ENCODE results near the gene HECW1. TPM values are rescaled to one million over a fixed set of nuclear protein-coding genes. Genes with fewer than 3 reads are reported as not detected.
"Not testable (repeated sequence)": the region's sequence is repeated elsewhere in the genome, so short reads cannot be mapped to it uniquely, and the experiment has no call there.

The HECW1 gene
- total RNA-seq, 3 donors from 2014 or later (not counting 1 experiment from before 2014, with no cell fraction given) = not detected

DNA sequence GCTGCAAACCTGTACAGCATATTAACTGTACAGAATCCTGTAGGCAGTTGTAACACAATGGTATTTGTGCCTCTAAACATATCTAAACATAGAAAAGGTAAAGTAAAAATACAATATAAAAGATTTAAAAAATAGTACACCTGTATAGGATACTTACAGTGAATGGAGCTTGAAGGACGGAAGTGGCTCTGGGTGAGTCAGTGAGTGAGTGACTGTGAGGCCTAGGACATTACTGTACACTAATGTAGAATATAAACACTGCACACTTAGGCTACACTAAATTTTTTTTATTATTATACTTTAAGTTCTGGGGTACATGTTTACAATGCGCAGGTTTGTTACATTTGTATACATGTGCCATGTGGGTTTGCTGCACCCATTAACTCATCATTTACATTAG lies 373.1 kb downstream of the HECW1 start:
- TF ChIP-seq, protein P1, sequence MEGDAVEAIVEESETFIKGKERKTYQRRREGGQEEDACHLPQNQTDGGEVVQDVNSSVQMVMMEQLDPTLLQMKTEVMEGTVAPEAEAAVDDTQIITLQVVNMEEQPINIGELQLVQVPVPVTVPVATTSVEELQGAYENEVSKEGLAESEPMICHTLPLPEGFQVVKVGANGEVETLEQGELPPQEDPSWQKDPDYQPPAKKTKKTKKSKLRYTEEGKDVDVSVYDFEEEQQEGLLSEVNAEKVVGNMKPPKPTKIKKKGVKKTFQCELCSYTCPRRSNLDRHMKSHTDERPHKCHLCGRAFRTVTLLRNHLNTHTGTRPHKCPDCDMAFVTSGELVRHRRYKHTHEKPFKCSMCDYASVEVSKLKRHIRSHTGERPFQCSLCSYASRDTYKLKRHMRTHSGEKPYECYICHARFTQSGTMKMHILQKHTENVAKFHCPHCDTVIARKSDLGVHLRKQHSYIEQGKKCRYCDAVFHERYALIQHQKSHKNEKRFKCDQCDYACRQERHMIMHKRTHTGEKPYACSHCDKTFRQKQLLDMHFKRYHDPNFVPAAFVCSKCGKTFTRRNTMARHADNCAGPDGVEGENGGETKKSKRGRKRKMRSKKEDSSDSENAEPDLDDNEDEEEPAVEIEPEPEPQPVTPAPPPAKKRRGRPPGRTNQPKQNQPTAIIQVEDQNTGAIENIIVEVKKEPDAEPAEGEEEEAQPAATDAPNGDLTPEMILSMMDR (IDR thresholded peaks at IDR 0.05) = no peak
- H3K4me1 Mint-ChIP-seq = no peaks in the 10 kb centered on the region

DNA sequence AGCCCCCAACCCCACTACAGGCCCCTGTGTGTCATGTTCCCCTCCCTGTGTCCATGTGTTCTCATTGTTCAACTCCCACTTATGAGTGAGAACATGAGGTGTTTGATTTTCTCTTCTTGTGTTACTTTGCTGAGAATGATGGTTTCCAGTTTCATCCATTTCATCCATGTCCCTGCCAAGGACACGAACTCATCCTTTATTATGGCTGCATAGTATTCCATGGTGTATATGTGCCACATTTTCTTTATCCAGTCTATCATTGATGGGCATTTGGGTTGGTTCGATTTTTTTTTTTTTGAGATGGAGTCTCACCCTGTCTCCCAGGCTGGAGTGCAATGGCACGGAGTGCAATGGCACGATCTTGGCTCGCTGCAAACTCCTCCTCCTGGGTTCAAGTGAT lies 373.6 kb downstream of the HECW1 start:
- H3K36me3 ChIP-seq (ENCODE audit: control insufficient read depth, insufficient read depth, low read length); H3K4me1 Mint-ChIP-seq; H3K9me3 Mint-ChIP-seq; H3K27me3 ChIP-seq (ENCODE audit: control insufficient read depth, insufficient read depth, low read length); H3K27me3 Mint-ChIP-seq (ENCODE audit: low read depth in 2 of 2); ATAC-seq; intact Hi-C loops (cut with micrococcal nuclease); H3K4me3 Mint-ChIP-seq; H3K27ac Mint-ChIP-seq; H3K9me3 ChIP-seq (ENCODE audit: control insufficient read depth, insufficient read depth, low read length); DNase-seq; H3K4me1 ChIP-seq (ENCODE audit: control insufficient read depth, insufficient read depth, low read length); H3K27ac ChIP-seq (ENCODE audit: low read length); H3K36me3 Mint-ChIP-seq; H3K4me3 ChIP-seq (ENCODE audit: low read length): not testable (repeated sequence)
- 85% methylated on average over 4 of the region's 5 CpGs for WGBS (ENCODE audit: insufficient coverage)

More for the DNA sequence above, 373.1 kb downstream of the HECW1 start:
- Histone ChIP-seq H3K9me3 (ENCODE audit: control insufficient read depth, insufficient read depth, low read length) (no peaks in the 10 kb centered on the region), H3K4me3 (ENCODE audit: low read length) (no peak overlapping the region), H3K27me3 (ENCODE audit: control insufficient read depth, insufficient read depth, low read length) (no peaks in the 10 kb centered on the region), H3K36me3 (ENCODE audit: control insufficient read depth, insufficient read depth, low read length) (no peaks in the 10 kb centered on the region), H3K4me1 (ENCODE audit: control insufficient read depth, insufficient read depth, low read length) (no peaks in the 10 kb centered on the region), H3K27ac (ENCODE audit: low read length) (no peak overlapping the region)
- ATAC-seq = no peak
- no peak for DNase-seq
- Mint-ChIP-seq H3K36me3 (no peaks in the 10 kb centered on the region), H3K27me3 (ENCODE audit: low read depth in 2 of 2) (peaks cover 7 to 9% of the 10 kb centered on the region in 2 donors), H3K9me3 (no peaks in the 10 kb centered on the region), H3K27ac (no peak overlapping the region), H3K4me3 (no peak overlapping the region)
- intact Hi-C loops (cut with micrococcal nuclease) = no loop called here
- WGBS (ENCODE audit: insufficient coverage) = 100% methylated on average over 1 of the region's 2 CpGs

DNA sequence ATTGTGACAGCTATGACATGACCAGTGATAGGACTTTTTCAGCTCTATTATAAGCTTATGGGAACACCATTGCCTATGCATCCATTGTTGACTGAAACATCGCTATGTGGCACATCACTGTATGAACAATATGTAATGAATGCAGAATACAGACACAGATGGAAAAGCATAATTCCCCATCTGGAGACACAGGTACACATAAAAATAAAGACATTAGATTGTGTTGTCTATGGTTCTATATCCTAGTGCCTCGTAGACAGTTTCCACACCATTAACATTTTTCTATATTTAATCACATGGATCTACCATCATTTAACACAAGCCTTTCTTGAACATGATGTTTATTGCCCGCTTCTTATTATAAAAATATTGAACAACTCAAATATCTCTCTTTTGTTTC lies 374.2 kb downstream of the HECW1 start:
- H3K27me3 Mint-ChIP-seq (ENCODE audit: low read depth in 2 of 2) = peaks cover 7 to 9% of the 10 kb centered on the region in 2 donors
- DNase-seq (no peak), ATAC-seq (no peak)
- H3K9me3 ChIP-seq (ENCODE audit: control insufficient read depth, insufficient read depth, low read length) = no peaks in the 10 kb centered on the region
- no peaks in the 10 kb centered on the region for H3K27me3 ChIP-seq (ENCODE audit: control insufficient read depth, insufficient read depth, low read length)
- no peak overlapping the region for H3K27ac Mint-ChIP-seq
- intact Hi-C loops (cut with micrococcal nuclease) = no loop called here
- H3K4me1 Mint-ChIP-seq = no peaks in the 10 kb centered on the region
- no peak overlapping the region for H3K27ac ChIP-seq (ENCODE audit: low read length)
- H3K36me3 ChIP-seq (ENCODE audit: control insufficient read depth, insufficient read depth, low read length) = no peaks in the 10 kb centered on the region
- no peak overlapping the region for H3K4me3 Mint-ChIP-seq
- no peak overlapping the region for H3K4me3 ChIP-seq (ENCODE audit: low read length)
- H3K4me1 ChIP-seq (ENCODE audit: control insufficient read depth, insufficient read depth, low read length) = no peaks in the 10 kb centered on the region
- H3K36me3 Mint-ChIP-seq = no peaks in the 10 kb centered on the region
- TF ChIP-seq, protein P1 (IDR thresholded peaks at IDR 0.05) = no peak
- no peaks in the 10 kb centered on the region for H3K9me3 Mint-ChIP-seq
- 100% methylated on average over 2 of the region's 3 CpGs for WGBS (ENCODE audit: insufficient coverage)

DNA sequence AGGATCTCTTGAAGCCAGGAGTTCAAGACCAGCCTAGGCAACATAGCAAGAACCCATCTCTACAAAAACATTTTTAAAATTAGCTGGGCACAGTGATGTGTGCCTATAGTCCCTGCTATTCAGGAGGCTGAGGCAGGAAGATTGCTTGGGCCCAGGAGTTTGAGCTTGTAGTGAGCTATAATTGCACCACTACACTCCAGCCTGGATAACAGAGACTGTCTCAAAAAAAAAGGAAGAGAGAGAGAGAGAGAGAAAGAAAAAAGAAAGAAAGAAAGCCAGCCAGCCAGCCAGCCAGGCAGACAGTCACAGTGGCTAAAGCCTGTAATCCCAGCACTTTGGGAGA lies 375.3 kb downstream of the HECW1 start:
- H3K9me3 ChIP-seq (ENCODE audit: control insufficient read depth, insufficient read depth, low read length) = no peaks in the 10 kb centered on the region
- DNase-seq = no peak
- H3K27me3 Mint-ChIP-seq (ENCODE audit: low read depth in 2 of 2) = peaks cover 2 to 10% of the 10 kb centered on the region in 2 donors
- ATAC-seq = no peak
- TF ChIP-seq, protein P1 (IDR thresholded peaks at IDR 0.05) = no peak
- H3K4me3 Mint-ChIP-seq = no peak overlapping the region
- no peak overlapping the region for H3K4me3 ChIP-seq (ENCODE audit: low read length)
- H3K9me3 Mint-ChIP-seq = no peaks in the 10 kb centered on the region
- H3K27ac ChIP-seq (ENCODE audit: low read length) = no peak overlapping the region
- H3K36me3 Mint-ChIP-seq = no peaks in the 10 kb centered on the region
- no peaks in the 10 kb centered on the region for H3K36me3 ChIP-seq (ENCODE audit: control insufficient read depth, insufficient read depth, low read length)
- no peaks in the 10 kb centered on the region for H3K4me1 ChIP-seq (ENCODE audit: control insufficient read depth, insufficient read depth, low read length)
- intact Hi-C loops (cut with micrococcal nuclease) = no loop called here
- no peaks in the 10 kb centered on the region for H3K4me1 Mint-ChIP-seq
- no peaks in the 10 kb centered on the region for H3K27me3 ChIP-seq (ENCODE audit: control insufficient read depth, insufficient read depth, low read length)
- no peak overlapping the region for H3K27ac Mint-ChIP-seq

Data from natural killer cell (primary cell).